Measurements from ENCODE around the gene ZKSCAN5. TPM values are rescaled to one million over a fixed set of nuclear protein-coding genes. Genes with fewer than 3 reads are reported as not detected.

ZKSCAN5 gene
- total RNA-seq, 1 donor from 2014 or later: 15.3 TPM

GRCh38 chr7:99571768-99572167 lies 67.3 kb downstream of the ZKSCAN5 start:
- H3K4me1 Mint-ChIP-seq (ENCODE audit: low read depth, unreplicated experiment): no peaks in the 10 kb centered on the region
- TF ChIP-seq, protein P1, sequence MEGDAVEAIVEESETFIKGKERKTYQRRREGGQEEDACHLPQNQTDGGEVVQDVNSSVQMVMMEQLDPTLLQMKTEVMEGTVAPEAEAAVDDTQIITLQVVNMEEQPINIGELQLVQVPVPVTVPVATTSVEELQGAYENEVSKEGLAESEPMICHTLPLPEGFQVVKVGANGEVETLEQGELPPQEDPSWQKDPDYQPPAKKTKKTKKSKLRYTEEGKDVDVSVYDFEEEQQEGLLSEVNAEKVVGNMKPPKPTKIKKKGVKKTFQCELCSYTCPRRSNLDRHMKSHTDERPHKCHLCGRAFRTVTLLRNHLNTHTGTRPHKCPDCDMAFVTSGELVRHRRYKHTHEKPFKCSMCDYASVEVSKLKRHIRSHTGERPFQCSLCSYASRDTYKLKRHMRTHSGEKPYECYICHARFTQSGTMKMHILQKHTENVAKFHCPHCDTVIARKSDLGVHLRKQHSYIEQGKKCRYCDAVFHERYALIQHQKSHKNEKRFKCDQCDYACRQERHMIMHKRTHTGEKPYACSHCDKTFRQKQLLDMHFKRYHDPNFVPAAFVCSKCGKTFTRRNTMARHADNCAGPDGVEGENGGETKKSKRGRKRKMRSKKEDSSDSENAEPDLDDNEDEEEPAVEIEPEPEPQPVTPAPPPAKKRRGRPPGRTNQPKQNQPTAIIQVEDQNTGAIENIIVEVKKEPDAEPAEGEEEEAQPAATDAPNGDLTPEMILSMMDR (IDR thresholded peaks at IDR 0.05; ENCODE audit: insufficient read depth, low read depth, low read length): no peak
- TF ChIP-seq EZH2 (IDR thresholded peaks at IDR 0.05; ENCODE audit: insufficient read depth, low read length): no peak
- DNase-seq (ENCODE audit: low read depth) (no peak), FAIRE-seq (no peak)
- H3K9ac ChIP-seq (ENCODE audit: low read length): no peak overlapping the region
- H3K9me3 ChIP-seq (ENCODE audit: insufficient read depth, low read depth, low read length): no peaks in the 10 kb centered on the region
- peaks cover 59% of the 10 kb centered on the region for H3K36me3 ChIP-seq (ENCODE audit: insufficient read depth, low read length)
- no peak overlapping the region for H3K27ac ChIP-seq (ENCODE audit: low read depth, low read length)
- H4K20me1 ChIP-seq (ENCODE audit: insufficient read depth, low read length): peaks cover 35% of the 10 kb centered on the region
- H3K27me3 Mint-ChIP-seq (ENCODE audit: low read depth, unreplicated experiment): no peaks in the 10 kb centered on the region
- no peak overlapping the region for H3K27ac Mint-ChIP-seq (ENCODE audit: unreplicated experiment)
- H3K9me3 Mint-ChIP-seq (ENCODE audit: unreplicated experiment): no peaks in the 10 kb centered on the region
- no peak overlapping the region for H3K4me3 ChIP-seq (ENCODE audit: insufficient read depth, low read depth, low read length)
- H3K27me3 ChIP-seq (ENCODE audit: insufficient read depth, low read length): no peaks in the 10 kb centered on the region
- H2AFZ ChIP-seq (ENCODE audit: low read depth, low read length): no peak overlapping the region
- H3K4me3 Mint-ChIP-seq (ENCODE audit: unreplicated experiment): no peak overlapping the region
- H3K4me2 ChIP-seq (ENCODE audit: low read length): no peak overlapping the region
- H3K79me2 ChIP-seq (ENCODE audit: insufficient read depth, low read length): peaks cover 38% of the 10 kb centered on the region
- H3K36me3 Mint-ChIP-seq (ENCODE audit: low read depth, unreplicated experiment): peaks cover 14% of the 10 kb centered on the region
- no peaks in the 10 kb centered on the region for H3K4me1 ChIP-seq (ENCODE audit: insufficient read depth, low read length)

- Mint-ChIP-seq H3K27me3 (ENCODE audit: low read depth, unreplicated experiment) (no peaks in the 10 kb centered on the region), H3K36me3 (ENCODE audit: low read depth, unreplicated experiment) (peaks cover 13% of the 10 kb centered on the region)
Observed at GRCh38 chr7:99573257-99573656, 68.8 kb downstream of the ZKSCAN5 start.

DNA sequence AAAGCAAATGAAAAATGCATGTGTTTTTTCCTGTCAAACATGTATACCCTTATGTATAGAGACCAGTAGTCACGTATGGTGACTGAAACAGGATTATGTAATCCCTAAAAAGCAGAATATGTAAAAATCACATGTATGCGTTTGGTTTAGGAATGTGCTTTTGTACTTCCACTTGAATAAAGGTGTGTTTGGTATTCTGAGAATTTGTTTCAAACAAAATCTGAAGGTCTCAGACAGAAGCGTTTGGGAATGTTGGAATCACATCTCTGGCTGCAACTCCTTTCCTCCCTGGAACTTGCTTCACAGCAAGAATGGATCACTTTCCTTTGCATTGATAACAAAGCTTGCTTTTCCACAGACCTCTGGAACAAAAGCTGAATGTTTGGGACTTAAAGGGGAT lies 71.8 kb downstream of the ZKSCAN5 start:
- Histone ChIP-seq H3K9ac (ENCODE audit: low read length) (no peak overlapping the region), H2AFZ (ENCODE audit: low read depth, low read length) (no peak overlapping the region), H3K4me2 (ENCODE audit: low read length) (no peak overlapping the region), H3K4me3 (ENCODE audit: insufficient read depth, low read depth, low read length) (no peak overlapping the region), H3K4me1 (ENCODE audit: insufficient read depth, low read length) (peaks cover 7% of the 10 kb centered on the region), H3K27ac (ENCODE audit: low read depth, low read length) (no peak overlapping the region), H3K9me3 (ENCODE audit: insufficient read depth, low read depth, low read length) (no peaks in the 10 kb centered on the region), H4K20me1 (ENCODE audit: insufficient read depth, low read length) (peaks cover 19% of the 10 kb centered on the region), H3K27me3 (ENCODE audit: insufficient read depth, low read length) (no peaks in the 10 kb centered on the region), H3K36me3 (ENCODE audit: insufficient read depth, low read length) (peaks cover 35% of the 10 kb centered on the region), H3K79me2 (ENCODE audit: insufficient read depth, low read length) (no peaks in the 10 kb centered on the region)
- no peak for DNase-seq (ENCODE audit: low read depth)
- Mint-ChIP-seq H3K9me3 (ENCODE audit: unreplicated experiment) (no peaks in the 10 kb centered on the region), H3K27me3 (ENCODE audit: low read depth, unreplicated experiment) (no peaks in the 10 kb centered on the region), H3K27ac (ENCODE audit: unreplicated experiment) (no peak overlapping the region), H3K4me3 (ENCODE audit: unreplicated experiment) (no peak overlapping the region), H3K4me1 (ENCODE audit: low read depth, unreplicated experiment) (peaks cover 5% of the 10 kb centered on the region), H3K36me3 (ENCODE audit: low read depth, unreplicated experiment) (peaks cover 13% of the 10 kb centered on the region)
- TF ChIP-seq EZH2 (IDR thresholded peaks at IDR 0.05; ENCODE audit: insufficient read depth, low read length): no peak
- TF ChIP-seq, protein P1 (IDR thresholded peaks at IDR 0.05; ENCODE audit: insufficient read depth, low read depth, low read length): no peak
- FAIRE-seq: no peak

More at GRCh38 chr7:99573257-99573656, 68.8 kb downstream of the ZKSCAN5 start:
- no peak overlapping the region for H3K4me2 ChIP-seq (ENCODE audit: low read length)
- H3K27me3 ChIP-seq (ENCODE audit: insufficient read depth, low read length): no peaks in the 10 kb centered on the region
- DNase-seq (ENCODE audit: low read depth): no peak
- no peak overlapping the region for H3K9ac ChIP-seq (ENCODE audit: low read length)
- TF ChIP-seq EZH2 (IDR thresholded peaks at IDR 0.05; ENCODE audit: insufficient read depth, low read length): no peak
- TF ChIP-seq, protein P1 (IDR thresholded peaks at IDR 0.05; ENCODE audit: insufficient read depth, low read depth, low read length): no peak
- H3K36me3 ChIP-seq (ENCODE audit: insufficient read depth, low read length): peaks cover 59% of the 10 kb centered on the region
- H3K79me2 ChIP-seq (ENCODE audit: insufficient read depth, low read length): peaks cover 27% of the 10 kb centered on the region
- H3K4me3 Mint-ChIP-seq (ENCODE audit: unreplicated experiment): no peak overlapping the region
- peaks cover 5% of the 10 kb centered on the region for H3K4me1 Mint-ChIP-seq (ENCODE audit: low read depth, unreplicated experiment)
- H3K9me3 ChIP-seq (ENCODE audit: insufficient read depth, low read depth, low read length): no peaks in the 10 kb centered on the region
- H3K27ac ChIP-seq (ENCODE audit: low read depth, low read length): no peak overlapping the region
- no peak overlapping the region for H2AFZ ChIP-seq (ENCODE audit: low read depth, low read length)
- peak; percentile 69 for FAIRE-seq
- H3K4me3 ChIP-seq (ENCODE audit: insufficient read depth, low read depth, low read length): no peak overlapping the region
- H3K9me3 Mint-ChIP-seq (ENCODE audit: unreplicated experiment): no peaks in the 10 kb centered on the region
- H3K4me1 ChIP-seq (ENCODE audit: insufficient read depth, low read length): no peaks in the 10 kb centered on the region
- H4K20me1 ChIP-seq (ENCODE audit: insufficient read depth, low read length): peaks cover 39% of the 10 kb centered on the region
- H3K27ac Mint-ChIP-seq (ENCODE audit: unreplicated experiment): no peak overlapping the region

All from astrocyte (in vitro differentiated cells and primary cell).